HCT116 (cell line): Measurements from ENCODE around the gene TAOK3. TPM values are rescaled to one million over a fixed set of nuclear protein-coding genes. Genes with fewer than 3 reads are reported as not detected.

Experiments
- ATAC-seq: fragments of 200-7000 bp; cut with Tn5 transposase; 2 replicates; pipeline ENCODE4 v1.9.1; 2020; ENCODE audit warnings: mild to moderate bottlenecking, moderate library complexity
- BruUV-seq: library from RNA; stranded (reverse); fragments of 400-500 nt; replicated peaks from 2 replicates; lab custom pipeline; 2021; lab: Mats Ljungman, UMichigan
- CTCF ChIA-PET: fragments of 300-600 bp; sonication (Branson Sonifier 250); formaldehyde crosslinking; loops from one replicate; lab custom pipeline; 2021; ENCODE audit warnings: antibody characterized with exemption; lab: Charles Lee
- POLR2A ChIA-PET: fragments of 300-600, 350-600 bp; sonication (Branson Sonifier 250); formaldehyde crosslinking; loops from one replicate; lab custom pipeline; 2021; ENCODE audit warnings: antibody characterized with exemption; lab: Charles Lee
- RAD21 ChIA-PET, 2 experiments: fragments of 300-600 bp; sonication (Branson Sonifier 250); formaldehyde crosslinking; loops; one replicate each; lab custom pipeline; 2023; ENCODE audit warnings: low total read pairs in 2 of 2; ENCODE audit not compliant: uncharacterized antibody in 2 of 2, unreplicated experiment in 2 of 2, low non-redundant PET in 1 of 2; lab: Charles Lee
- DNase-seq: peaks from one replicate; pipeline ENCODE4 v3.0.0-alpha.2; 2010; ENCODE audit warnings: low read depth, low spot score
- H2AFZ ChIP-seq: fragments of 200-600 bp; shearing (Covaris generic), sonication (generic); 2 replicates; pipeline ENCODE4 v1.6.1; 2017; ENCODE audit warnings: low read depth, mixed run types, mixed read lengths, antibody characterized with exemption, low read length; ENCODE audit not compliant: poor library complexity, severe bottlenecking
- H3K27ac ChIP-seq: 2 replicates; pipeline ENCODE4 v1.5.1; 2012; ENCODE audit warnings: low read depth, low read length
- H3K27me3 ChIP-seq: fragments of 200-600 bp; sonication (generic); 2 replicates; pipeline ENCODE4 v1.6.1; 2016; ENCODE audit warnings: mixed run types, low read length, mixed read lengths; ENCODE audit not compliant: insufficient read depth
- H3K36me3 ChIP-seq, 2 experiments: fragments of 200-500 bp in 1 of 2; fragments of 200-600 bp in 1 of 2; sonication (Bioruptor generic) in 1 of 2; sonication (generic) in 1 of 2; 2 replicates each; pipeline versions ENCODE4 v1.5.1 to v1.6.1; 2014 to 2016; ENCODE audit warnings: low read length in 2 of 2, inconsistent platforms in 1 of 2, mixed read lengths in 1 of 2, mixed run types in 1 of 2; ENCODE audit not compliant: insufficient read depth in 2 of 2, control insufficient read depth in 1 of 2
- H3K4me1 ChIP-seq, 2 experiments: fragments of 200-600 bp in 1 of 2; sonication (generic) in 1 of 2; 2 replicates each; pipeline versions ENCODE4 v1.5.1 to v1.6.1; 2012 to 2017; ENCODE audit warnings: low read length in 2 of 2, inconsistent platforms in 1 of 2, mild to moderate bottlenecking in 1 of 2, mixed read lengths in 1 of 2, mixed run types in 1 of 2, moderate library complexity in 1 of 2; ENCODE audit not compliant: insufficient read depth in 2 of 2, control insufficient read depth in 1 of 2
- H3K4me2 ChIP-seq: fragments of 200-600 bp; sonication (generic); 2 replicates; pipeline ENCODE4 v1.6.1; 2017; ENCODE audit warnings: mixed run types, low read length, mixed read lengths
- H3K4me3 ChIP-seq, 2 experiments: fragments of 200-600 bp in 1 of 2; sonication (generic) in 1 of 2; replicated peaks in 1 of 2; 2 replicates each; pipeline ENCODE4 v1.5.1; 2011 to 2016; ENCODE audit warnings: low read length in 2 of 2, control low read depth in 1 of 2, low read depth in 1 of 2, mild to moderate bottlenecking in 1 of 2, mixed read lengths in 1 of 2, mixed run types in 1 of 2
- H3K79me2 ChIP-seq: fragments of 200-600 bp; sonication (generic); 2 replicates; pipeline ENCODE4 v1.6.1; 2017; ENCODE audit warnings: mild to moderate bottlenecking, mixed run types, low read length, moderate library complexity, mixed read lengths; ENCODE audit not compliant: insufficient read depth
- H3K9ac ChIP-seq: fragments of 200-600 bp; sonication (generic); 2 replicates; pipeline ENCODE4 v1.6.1; 2016; ENCODE audit warnings: low read length, mixed read lengths
- H3K9me2 ChIP-seq: fragments of 200-600 bp; sonication (generic), shearing (Covaris generic); 2 replicates; pipeline ENCODE4 v1.6.1; 2017; ENCODE audit warnings: mixed run types, mild to moderate bottlenecking, moderate library complexity; ENCODE audit not compliant: insufficient read depth
- H3K9me3 ChIP-seq, 2 experiments: fragments of 200-500 bp in 1 of 2; fragments of 200-600 bp in 1 of 2; sonication (Bioruptor generic) in 1 of 2; sonication (generic) in 1 of 2; 2 replicates each; pipeline ENCODE4 v1.6.1; 2014 to 2017; ENCODE audit warnings: low read length in 2 of 2, mixed read lengths in 2 of 2, inconsistent platforms in 1 of 2, low read depth in 1 of 2, mild to moderate bottlenecking in 1 of 2, mixed run types in 1 of 2, moderate library complexity in 1 of 2; ENCODE audit not compliant: control insufficient read depth in 1 of 2, insufficient read depth in 1 of 2
- H4K20me1 ChIP-seq: fragments of 200-600 bp; sonication (generic), shearing (Covaris generic); 2 replicates; pipeline ENCODE4 v1.6.1; 2017; ENCODE audit warnings: mixed run types, mild to moderate bottlenecking, moderate library complexity; ENCODE audit not compliant: insufficient read depth
- CEBPB ChIP-seq: IDR thresholded peaks from 2 replicates; pipeline ENCODE4 v1.6.1; 2012; ENCODE audit warnings: low read depth
- EGR1 ChIP-seq: IDR thresholded peaks from 2 replicates; pipeline ENCODE4 v1.6.1; 2012; ENCODE audit warnings: low read depth
- EZH2 ChIP-seq: fragments of 200-600 bp; sonication (generic); IDR thresholded peaks from 2 replicates; pipeline ENCODE4 v1.6.1; 2017; ENCODE audit warnings: antibody characterized with exemption, mixed run types
- EZH2phosphoT487 ChIP-seq: fragments of 200-600 bp; IDR thresholded peaks from 2 replicates; pipeline ENCODE4 v1.6.1; 2018; ENCODE audit warnings: antibody characterized with exemption, borderline replicate concordance
- FOSL1 ChIP-seq: IDR thresholded peaks from 2 replicates; pipeline ENCODE4 v1.6.1; 2012; ENCODE audit warnings: low read depth
- JUND ChIP-seq: IDR thresholded peaks from 2 replicates; pipeline ENCODE4 v1.6.1; 2012
- POLR2A ChIP-seq: IDR thresholded peaks from 2 replicates; pipeline ENCODE4 v1.7.0; 2011; ENCODE audit warnings: borderline replicate concordance; ENCODE audit not compliant: insufficient read depth, insufficient read length; ENCODE audit errors: extremely low read depth
- POLR2AphosphoS5 ChIP-seq: IDR thresholded peaks from 2 replicates; pipeline ENCODE4 v1.6.1; 2011; ENCODE audit warnings: mild to moderate bottlenecking, low read depth, low read length, moderate library complexity
- RAD21 ChIP-seq: IDR thresholded peaks from 2 replicates; pipeline ENCODE4 v1.6.1; 2012; ENCODE audit warnings: low read depth, mild to moderate bottlenecking
- SIN3A ChIP-seq: IDR thresholded peaks from 2 replicates; pipeline ENCODE4 v1.6.1; 2012; ENCODE audit warnings: low read depth
- ZNF274 ChIP-seq: fragments of 200-500 bp; sonication (Bioruptor generic); IDR thresholded peaks from 2 replicates; pipeline ENCODE4 v1.6.1; 2014; ENCODE audit warnings: mild to moderate bottlenecking, low read depth, low read length, inconsistent platforms
- intact Hi-C: fragments of 100-400 bp; cut with micrococcal nuclease; formaldehyde crosslinking; loops from 2 replicates; pipeline ENCODE4 v1.10.0; 2022
- total RNA-seq: library from RNA; stranded (reverse); gene quantifications from one replicate; pipeline ENCODE4 v1.2.1, GENCODE V29; 2021; ENCODE audit not compliant: unreplicated experiment
- TF ChIP-seq, protein P1 (sequence below), 3 experiments: fragments of 200-600 bp in 1 of 3; sonication (generic) in 1 of 3; IDR thresholded peaks in 2 of 3; conservative IDR thresholded peaks in 1 of 3; 2 replicates each; pipeline ENCODE4 v1.5.1; 2012 to 2017; ENCODE audit warnings: low read depth in 2 of 3, low read length in 2 of 3, antibody characterized with exemption in 1 of 3, borderline replicate concordance in 1 of 3, control low read depth in 1 of 3, mild to moderate bottlenecking in 1 of 3, mixed read lengths in 1 of 3, mixed run types in 1 of 3, moderate library complexity in 1 of 3; ENCODE audit not compliant: insufficient read depth in 1 of 3
- TF ChIP-seq, protein P2 (sequence below): IDR thresholded peaks from 2 replicates; pipeline ENCODE4 v1.6.1; 2011; ENCODE audit warnings: mild to moderate bottlenecking, low read length, moderate library complexity; ENCODE audit not compliant: insufficient replicate concordance; ENCODE audit errors: extremely low read depth

The TAOK3 gene
- total RNA-seq, 1 experiment from 2014 or later, result 10.5 TPM

GRCh38 chr12:118337194-118337838 lies 35.4 kb downstream of the TAOK3 start:
- Histone ChIP-seq H3K4me2 (no peak overlapping the region), H4K20me1 (no peaks in the 10 kb centered on the region), H3K9me3 (no peaks in the 10 kb centered on the region), H3K79me2 (no peaks in the 10 kb centered on the region), H3K36me3 (no peaks in the 10 kb centered on the region), H3K27me3 (no peaks in the 10 kb centered on the region), H3K4me1 (no peaks in the 10 kb centered on the region), H3K9me2 (no peaks in the 10 kb centered on the region; the same call in 1 of the 2 replicates), H3K27ac (no peak overlapping the region), H2AFZ (no peak overlapping the region), H3K9ac (no peak overlapping the region), H3K4me3 (no peak overlapping the region)
- no peak for DNase-seq
- ChIA-PET CTCF (no interaction called here), RAD21 (no interaction called here), POLR2A (no interaction called here)
- ATAC-seq, result no peak
- intact Hi-C loops, result no loop called here
- BruUV-seq, result no TSS peak
- no peak for TF ChIP-seq SIN3A
- TF ChIP-seq EZH2phosphoT487, result no peak
- TF ChIP-seq RAD21, result no peak
- TF ChIP-seq, protein P1, sequence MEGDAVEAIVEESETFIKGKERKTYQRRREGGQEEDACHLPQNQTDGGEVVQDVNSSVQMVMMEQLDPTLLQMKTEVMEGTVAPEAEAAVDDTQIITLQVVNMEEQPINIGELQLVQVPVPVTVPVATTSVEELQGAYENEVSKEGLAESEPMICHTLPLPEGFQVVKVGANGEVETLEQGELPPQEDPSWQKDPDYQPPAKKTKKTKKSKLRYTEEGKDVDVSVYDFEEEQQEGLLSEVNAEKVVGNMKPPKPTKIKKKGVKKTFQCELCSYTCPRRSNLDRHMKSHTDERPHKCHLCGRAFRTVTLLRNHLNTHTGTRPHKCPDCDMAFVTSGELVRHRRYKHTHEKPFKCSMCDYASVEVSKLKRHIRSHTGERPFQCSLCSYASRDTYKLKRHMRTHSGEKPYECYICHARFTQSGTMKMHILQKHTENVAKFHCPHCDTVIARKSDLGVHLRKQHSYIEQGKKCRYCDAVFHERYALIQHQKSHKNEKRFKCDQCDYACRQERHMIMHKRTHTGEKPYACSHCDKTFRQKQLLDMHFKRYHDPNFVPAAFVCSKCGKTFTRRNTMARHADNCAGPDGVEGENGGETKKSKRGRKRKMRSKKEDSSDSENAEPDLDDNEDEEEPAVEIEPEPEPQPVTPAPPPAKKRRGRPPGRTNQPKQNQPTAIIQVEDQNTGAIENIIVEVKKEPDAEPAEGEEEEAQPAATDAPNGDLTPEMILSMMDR (IDR thresholded peaks at IDR 0.05 in 2 of 3, conservative IDR thresholded peaks at IDR 0.05 in 1 of 3; ENCODE audit: borderline replicate concordance in 1 of 3, insufficient read depth in 1 of 3, low read depth in 2 of 3, low read length in 2 of 3), result no peak
- no peak for TF ChIP-seq EZH2
- no peak for TF ChIP-seq JUND
- TF ChIP-seq POLR2A, result no peak
- TF ChIP-seq POLR2AphosphoS5, result no peak
- TF ChIP-seq CEBPB, result no peak
- TF ChIP-seq EGR1, result no peak
- no peak for TF ChIP-seq ZNF274
- TF ChIP-seq, protein P2, sequence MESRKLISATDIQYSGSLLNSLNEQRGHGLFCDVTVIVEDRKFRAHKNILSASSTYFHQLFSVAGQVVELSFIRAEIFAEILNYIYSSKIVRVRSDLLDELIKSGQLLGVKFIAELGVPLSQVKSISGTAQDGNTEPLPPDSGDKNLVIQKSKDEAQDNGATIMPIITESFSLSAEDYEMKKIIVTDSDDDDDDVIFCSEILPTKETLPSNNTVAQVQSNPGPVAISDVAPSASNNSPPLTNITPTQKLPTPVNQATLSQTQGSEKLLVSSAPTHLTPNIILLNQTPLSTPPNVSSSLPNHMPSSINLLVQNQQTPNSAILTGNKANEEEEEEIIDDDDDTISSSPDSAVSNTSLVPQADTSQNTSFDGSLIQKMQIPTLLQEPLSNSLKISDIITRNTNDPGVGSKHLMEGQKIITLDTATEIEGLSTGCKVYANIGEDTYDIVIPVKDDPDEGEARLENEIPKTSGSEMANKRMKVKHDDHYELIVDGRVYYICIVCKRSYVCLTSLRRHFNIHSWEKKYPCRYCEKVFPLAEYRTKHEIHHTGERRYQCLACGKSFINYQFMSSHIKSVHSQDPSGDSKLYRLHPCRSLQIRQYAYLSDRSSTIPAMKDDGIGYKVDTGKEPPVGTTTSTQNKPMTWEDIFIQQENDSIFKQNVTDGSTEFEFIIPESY, result no peak
- TF ChIP-seq FOSL1, result no peak
